Central memory CD8-positive, alpha-beta T cell (primary cell): ENCODE results near the gene NRIP3.

Source experiments
- ATAC-seq: fragments of 150-1000 bp; cut with Tn5 transposase; replicated peaks from 2 replicates; pipeline ENCODE4 v1.10.0; 2022; ENCODE audit warnings: mild to moderate bottlenecking, moderate FRiP score, moderate number of reproducible peaks; ENCODE audit not compliant: poor library complexity, severe bottlenecking; ENCODE audit errors: extremely low read depth
- DNase-seq, 2 donors: peaks; one replicate each; pipeline ENCODE4 v3.0.0; 2021; ENCODE audit warnings: low spot score in 2 of 2
- H3K27ac Mint-ChIP-seq: one replicate; pipeline ENCODE4 v1.8.0; 2022; ENCODE audit warnings: low read depth, mild to moderate bottlenecking, moderate library complexity, mixed read lengths
- H3K27me3 Mint-ChIP-seq: one replicate; pipeline ENCODE4 v1.8.0; 2022; ENCODE audit warnings: mixed read lengths
- H3K36me3 Mint-ChIP-seq: one replicate; pipeline ENCODE4 v1.8.0; 2022; ENCODE audit warnings: mild to moderate bottlenecking, moderate library complexity, mixed read lengths; ENCODE audit not compliant: insufficient read depth
- H3K4me1 Mint-ChIP-seq: one replicate; pipeline ENCODE4 v1.8.0; 2022; ENCODE audit warnings: mixed read lengths
- H3K4me3 Mint-ChIP-seq: one replicate; pipeline ENCODE4 v1.8.0; 2022; ENCODE audit warnings: mild to moderate bottlenecking, moderate library complexity, mixed read lengths
- H3K9me3 Mint-ChIP-seq: one replicate; pipeline ENCODE4 v1.8.0; 2022; ENCODE audit warnings: mixed read lengths

Gene NRIP3

GRCh38 chr11:9003573-9004182, at the start of gene NRIP3:
Gene NRIP3 (minus strand): TSS chr11:9004001. CDS start chr11:9003935, 66 bp downstream.
- peak within 1 kb of the TSS; percentile 45 for H3K27ac Mint-ChIP-seq
- no peaks in the 10 kb centered on the region for H3K9me3 Mint-ChIP-seq
- peak; percentile 79 for ATAC-seq
- H3K36me3 Mint-ChIP-seq: peaks cover 5% of the 10 kb centered on the region
- peaks cover 34% of the 10 kb centered on the region for H3K27me3 Mint-ChIP-seq
- peak; percentile 71 to 72 for DNase-seq
- H3K4me3 Mint-ChIP-seq: peak within 1 kb of the TSS; percentile 80
- peaks cover 24% of the 10 kb centered on the region for H3K4me1 Mint-ChIP-seq

GRCh38 chr11:9052316-9052715, 48.5 kb upstream of the NRIP3 start:
- no peaks in the 10 kb centered on the region for H3K4me1 Mint-ChIP-seq
- H3K9me3 Mint-ChIP-seq: no peaks in the 10 kb centered on the region
- ATAC-seq: no peak
- H3K36me3 Mint-ChIP-seq: no peaks in the 10 kb centered on the region
- no peak overlapping the region for H3K4me3 Mint-ChIP-seq
- no peak for DNase-seq
- no peak overlapping the region for H3K27ac Mint-ChIP-seq
- H3K27me3 Mint-ChIP-seq: no peaks in the 10 kb centered on the region

DNA sequence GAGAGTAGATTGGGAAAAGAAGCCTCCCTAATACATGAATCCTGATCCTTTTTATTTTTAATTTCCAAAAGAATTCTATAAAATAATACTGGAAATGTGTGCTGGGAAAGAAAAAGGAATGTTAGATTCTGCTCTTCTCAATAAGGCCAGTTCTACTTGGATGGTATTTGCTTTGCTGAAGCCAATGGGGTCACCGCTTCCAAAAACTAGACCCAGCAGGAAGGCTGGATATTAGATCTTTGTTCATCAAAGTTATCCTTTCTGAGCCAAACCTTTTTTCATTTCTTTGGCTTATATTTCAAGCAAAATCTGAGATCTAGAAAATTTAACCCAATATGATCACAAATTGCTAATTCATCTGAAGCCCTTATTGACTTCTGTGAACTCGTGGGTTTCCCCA, 46.2 kb upstream of the NRIP3 start:
- DNase-seq (no peak), ATAC-seq (no peak)
- Mint-ChIP-seq H3K27me3 (no peaks in the 10 kb centered on the region), H3K4me1 (no peaks in the 10 kb centered on the region), H3K27ac (no peak overlapping the region), H3K4me3 (no peak overlapping the region), H3K36me3 (no peaks in the 10 kb centered on the region), H3K9me3 (no peaks in the 10 kb centered on the region)

GRCh38 chr11:9047964-9048523, 44.2 kb upstream of the NRIP3 start:
- H3K27ac Mint-ChIP-seq: no peak overlapping the region
- H3K27me3 Mint-ChIP-seq: no peaks in the 10 kb centered on the region
- no peaks in the 10 kb centered on the region for H3K36me3 Mint-ChIP-seq
- H3K9me3 Mint-ChIP-seq: no peaks in the 10 kb centered on the region
- H3K4me1 Mint-ChIP-seq: no peaks in the 10 kb centered on the region
- DNase-seq: no peak
- H3K4me3 Mint-ChIP-seq: no peak overlapping the region
- no peak for ATAC-seq

DNA sequence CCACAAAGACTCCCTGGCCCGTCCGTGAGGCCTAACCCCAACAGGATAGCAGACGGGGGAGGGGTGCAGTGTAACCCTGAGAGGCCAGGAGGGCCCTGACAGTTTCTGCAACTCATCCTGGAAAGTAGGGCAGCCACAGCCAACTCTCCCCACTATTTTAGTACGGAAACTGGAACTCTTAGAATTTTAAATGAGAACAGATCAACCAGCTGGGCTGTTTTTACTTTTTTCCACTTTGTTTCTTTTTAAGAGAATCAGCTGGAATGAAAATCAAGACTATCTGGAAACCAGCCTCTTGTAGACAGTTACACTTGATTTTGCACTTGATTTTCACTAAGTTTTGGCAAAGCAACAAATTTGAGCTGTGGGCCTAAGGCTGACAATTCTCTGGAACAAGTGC, 42.7 kb upstream of the NRIP3 start:
- Mint-ChIP-seq H3K27me3 (no peaks in the 10 kb centered on the region), H3K9me3 (no peaks in the 10 kb centered on the region), H3K36me3 (no peaks in the 10 kb centered on the region), H3K27ac (no peak overlapping the region), H3K4me3 (no peak overlapping the region), H3K4me1 (no peaks in the 10 kb centered on the region)
- no peak for DNase-seq
- ATAC-seq: no peak

- Mint-ChIP-seq H3K36me3 (no peaks in the 10 kb centered on the region), H3K9me3 (no peaks in the 10 kb centered on the region), H3K27ac (no peak overlapping the region), H3K4me3 (no peak overlapping the region), H3K4me1 (no peaks in the 10 kb centered on the region), H3K27me3 (peaks cover 10% of the 10 kb centered on the region)
- DNase-seq (no peak), ATAC-seq (no peak)
Observed at GRCh38 chr11:9042488-9042887, 38.7 kb upstream of the NRIP3 start.

DNA sequence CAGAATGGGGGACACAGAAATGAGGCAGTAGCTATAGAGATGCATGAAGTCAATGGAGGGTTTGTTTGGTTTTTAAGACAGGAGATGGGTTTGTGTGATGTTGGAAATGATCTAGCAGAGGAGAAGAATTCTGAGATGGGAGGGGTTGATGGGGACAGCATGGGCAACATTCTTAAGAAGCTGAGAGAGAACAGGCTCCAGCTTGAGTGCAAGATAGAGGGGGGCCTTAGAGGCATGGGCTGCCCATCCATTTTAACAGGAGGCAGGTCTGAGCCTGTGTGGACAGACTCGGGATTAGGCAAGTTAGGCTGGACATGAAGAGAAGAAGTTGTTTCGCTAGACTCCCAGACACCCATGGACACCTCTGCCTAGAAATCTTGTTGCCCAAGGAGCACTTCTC, 37.9 kb upstream of the NRIP3 start:
- Mint-ChIP-seq H3K9me3 (no peaks in the 10 kb centered on the region), H3K27ac (no peak overlapping the region), H3K4me3 (no peak overlapping the region), H3K27me3 (peaks cover 10% of the 10 kb centered on the region), H3K36me3 (no peaks in the 10 kb centered on the region), H3K4me1 (no peaks in the 10 kb centered on the region)
- DNase-seq (no peak), ATAC-seq (no peak)

- H3K36me3 Mint-ChIP-seq: no peaks in the 10 kb centered on the region
- no peak overlapping the region for H3K27ac Mint-ChIP-seq
- no peak overlapping the region for H3K4me3 Mint-ChIP-seq
- DNase-seq: no peak
- ATAC-seq: no peak
- H3K27me3 Mint-ChIP-seq: peaks cover 10% of the 10 kb centered on the region
- no peaks in the 10 kb centered on the region for H3K4me1 Mint-ChIP-seq
- H3K9me3 Mint-ChIP-seq: no peaks in the 10 kb centered on the region
Observed at GRCh38 chr11:9040410-9040809, 36.6 kb upstream of the NRIP3 start.

- Mint-ChIP-seq H3K27ac (no peak overlapping the region), H3K9me3 (no peaks in the 10 kb centered on the region), H3K27me3 (peaks cover 10% of the 10 kb centered on the region), H3K4me1 (no peaks in the 10 kb centered on the region), H3K4me3 (no peak overlapping the region), H3K36me3 (no peaks in the 10 kb centered on the region)
- DNase-seq (no peak), ATAC-seq (no peak)
Observed at GRCh38 chr11:9039863-9040262, 36.1 kb upstream of the NRIP3 start.

GRCh38 chr11:9039198-9039597, 35.4 kb upstream of the NRIP3 start:
- H3K27me3 Mint-ChIP-seq: peaks cover 14% of the 10 kb centered on the region
- H3K9me3 Mint-ChIP-seq: no peaks in the 10 kb centered on the region
- H3K4me1 Mint-ChIP-seq: no peaks in the 10 kb centered on the region
- DNase-seq (no peak), ATAC-seq (no peak)
- H3K36me3 Mint-ChIP-seq: no peaks in the 10 kb centered on the region
- no peak overlapping the region for H3K27ac Mint-ChIP-seq
- no peak overlapping the region for H3K4me3 Mint-ChIP-seq

DNA sequence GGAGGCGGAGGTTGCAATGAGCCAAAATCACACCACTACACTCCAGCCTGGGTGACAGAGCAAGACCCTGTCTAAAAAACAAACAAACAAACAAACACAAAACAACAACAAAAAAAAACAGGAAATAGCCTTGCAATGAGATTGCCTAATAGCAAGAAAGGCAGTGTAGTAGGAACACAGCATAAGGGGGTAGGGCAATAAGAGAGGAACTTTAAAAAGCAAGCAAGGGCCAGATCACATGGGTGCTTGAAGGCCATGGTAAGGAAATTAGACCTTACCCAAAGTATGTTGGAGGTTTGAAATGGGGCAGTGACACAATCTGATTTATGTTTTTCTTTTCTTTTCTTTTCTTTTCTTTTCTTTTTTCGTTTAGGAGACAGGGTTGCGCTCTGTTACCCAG, 34.7 kb upstream of the NRIP3 start:
- DNase-seq: no peak
- Mint-ChIP-seq H3K36me3 (no peaks in the 10 kb centered on the region), H3K27me3 (peaks cover 20% of the 10 kb centered on the region), H3K9me3 (no peaks in the 10 kb centered on the region), H3K4me3 (no peak overlapping the region), H3K4me1 (no peaks in the 10 kb centered on the region), H3K27ac (no peak overlapping the region)
- ATAC-seq: no peak

DNA sequence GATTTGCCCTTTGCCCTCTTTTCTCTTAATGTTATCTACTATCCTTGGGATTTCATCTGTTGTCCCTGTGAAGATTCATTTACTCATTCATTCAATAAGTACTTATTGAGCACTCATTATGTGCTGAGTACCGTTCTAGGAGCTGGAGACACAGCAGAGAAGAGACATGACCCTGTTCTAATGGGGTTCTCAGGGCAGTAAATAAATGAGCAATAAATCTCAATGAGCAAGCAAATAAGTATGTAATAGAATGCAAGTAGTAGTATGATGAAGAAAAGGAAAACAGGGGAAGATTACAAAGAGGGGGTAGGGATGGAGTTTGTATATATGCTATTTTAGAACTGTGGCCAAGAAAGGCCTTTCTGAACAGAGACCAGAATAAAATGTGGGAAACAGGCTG, 34.2 kb upstream of the NRIP3 start:
- H3K27me3 Mint-ChIP-seq: peaks cover 20% of the 10 kb centered on the region
- H3K36me3 Mint-ChIP-seq: no peaks in the 10 kb centered on the region
- no peak overlapping the region for H3K4me3 Mint-ChIP-seq
- no peaks in the 10 kb centered on the region for H3K4me1 Mint-ChIP-seq
- H3K27ac Mint-ChIP-seq: no peak overlapping the region
- ATAC-seq (no peak), DNase-seq (no peak)
- no peaks in the 10 kb centered on the region for H3K9me3 Mint-ChIP-seq

- Mint-ChIP-seq H3K27me3 (peaks cover 20% of the 10 kb centered on the region), H3K4me1 (no peaks in the 10 kb centered on the region), H3K27ac (no peak overlapping the region), H3K36me3 (no peaks in the 10 kb centered on the region), H3K9me3 (no peaks in the 10 kb centered on the region), H3K4me3 (no peak overlapping the region)
- no peak for DNase-seq
- ATAC-seq: no peak
Observed at GRCh38 chr11:9037046-9037780, 33.4 kb upstream of the NRIP3 start.
